Activated CD4-positive, CD25-positive, alpha-beta regulatory T cell treated with anti-CD3 and anti-CD28 coated beads, Interleukin-2, amount 50 U/mL, for 16 hours (primary cell): Measurements from ENCODE around the gene PITX2.

Experiments used
- DNase-seq: peaks from one replicate; pipeline ENCODE4 v3.0.0-alpha.2; 2020; ENCODE audit warnings: low read depth, low spot score

Gene PITX2

DNA sequence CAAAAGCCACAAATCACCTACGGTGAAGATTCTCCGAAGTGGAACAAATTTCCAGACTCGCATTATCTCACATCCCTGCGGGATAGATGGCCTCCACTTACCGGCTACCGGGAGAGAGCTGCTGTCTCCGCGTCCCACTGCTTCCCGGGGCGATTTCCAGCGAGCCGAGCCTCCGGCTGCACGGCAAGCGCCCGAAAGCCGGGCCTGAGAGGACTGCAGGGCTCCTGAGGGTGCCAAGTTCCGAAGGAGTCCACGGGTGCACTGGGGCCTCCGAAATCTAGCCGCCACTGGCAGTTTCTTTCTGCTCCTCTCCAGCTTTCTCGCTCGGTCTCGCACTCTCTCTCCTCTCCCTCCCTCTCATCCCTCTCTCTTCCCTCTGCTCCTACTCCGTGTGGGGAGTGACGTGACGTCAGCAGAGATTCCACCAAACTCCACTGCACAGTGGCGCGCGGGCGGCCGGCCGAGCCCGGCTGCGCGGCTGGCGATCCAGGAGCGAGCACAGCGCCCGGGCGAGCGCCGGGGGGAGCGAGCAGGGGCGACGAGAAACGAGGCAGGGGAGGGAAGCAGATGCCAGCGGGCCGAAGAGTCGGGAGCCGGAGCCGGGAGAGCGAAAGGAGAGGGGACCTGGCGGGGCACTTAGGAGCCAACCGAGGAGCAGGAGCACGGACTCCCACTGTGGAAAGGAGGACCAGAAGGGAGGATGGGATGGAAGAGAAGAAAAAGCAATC, 14.0 kb upstream of the PITX2 start:
- DNase-seq, result no peak

DNA sequence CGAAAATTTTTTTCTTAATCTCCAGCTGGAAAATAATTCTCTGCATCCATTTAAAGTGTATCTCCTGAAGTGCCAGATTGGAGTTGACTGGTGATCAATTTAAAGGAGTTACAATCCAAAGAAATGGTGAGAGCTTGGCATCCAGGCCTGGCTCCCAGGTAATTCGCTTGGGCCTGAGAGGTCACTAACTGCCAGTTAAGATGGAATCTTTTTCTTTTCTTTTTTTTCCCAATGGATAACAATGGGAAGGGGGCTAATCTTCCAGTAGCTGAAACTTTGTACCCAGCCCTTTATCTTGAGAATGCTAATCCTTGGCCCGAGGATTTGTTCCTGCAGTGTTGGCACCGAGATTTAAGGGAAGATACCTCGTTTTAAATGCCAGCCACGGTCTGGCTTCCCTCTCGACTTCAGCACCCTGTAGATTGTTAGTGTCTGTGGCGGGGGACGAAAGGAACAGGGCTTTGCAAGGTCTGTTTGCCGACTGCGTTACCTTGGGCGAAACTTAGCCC, 13.3 kb upstream of the PITX2 start:
- no peak for DNase-seq

DNA sequence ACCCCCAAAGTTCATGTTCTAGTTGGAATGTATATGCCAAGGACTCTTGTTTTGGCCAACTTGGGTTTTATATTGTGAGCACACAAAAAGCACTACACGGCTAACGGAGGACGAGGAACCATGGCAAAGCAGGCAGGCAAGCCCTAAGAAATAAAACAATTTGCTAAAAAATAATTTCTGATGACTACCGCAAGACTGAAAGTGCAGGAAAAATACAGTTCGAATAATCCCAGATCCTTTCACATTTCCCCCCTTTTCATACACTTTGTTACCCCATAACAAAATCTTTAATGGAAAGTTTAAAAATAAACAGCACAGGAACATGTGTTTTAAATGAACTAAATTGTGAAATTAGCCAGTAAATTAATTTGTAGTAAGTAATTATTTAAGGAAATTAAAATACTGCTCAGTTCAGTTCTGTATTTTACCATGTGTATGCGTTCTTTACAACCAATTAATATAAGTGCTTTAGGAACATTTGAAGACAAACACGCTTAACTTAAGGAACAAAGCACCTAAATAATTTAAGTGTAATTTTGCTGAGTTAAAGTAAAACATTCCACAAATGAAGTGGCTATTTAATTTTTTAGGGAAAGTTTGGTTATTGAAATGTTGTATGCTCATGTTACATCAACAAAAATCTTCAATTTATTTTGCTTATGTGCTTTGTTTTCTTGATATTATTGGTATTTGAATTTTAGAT, 12.4 kb upstream of the PITX2 start:
- no peak for DNase-seq

DNA sequence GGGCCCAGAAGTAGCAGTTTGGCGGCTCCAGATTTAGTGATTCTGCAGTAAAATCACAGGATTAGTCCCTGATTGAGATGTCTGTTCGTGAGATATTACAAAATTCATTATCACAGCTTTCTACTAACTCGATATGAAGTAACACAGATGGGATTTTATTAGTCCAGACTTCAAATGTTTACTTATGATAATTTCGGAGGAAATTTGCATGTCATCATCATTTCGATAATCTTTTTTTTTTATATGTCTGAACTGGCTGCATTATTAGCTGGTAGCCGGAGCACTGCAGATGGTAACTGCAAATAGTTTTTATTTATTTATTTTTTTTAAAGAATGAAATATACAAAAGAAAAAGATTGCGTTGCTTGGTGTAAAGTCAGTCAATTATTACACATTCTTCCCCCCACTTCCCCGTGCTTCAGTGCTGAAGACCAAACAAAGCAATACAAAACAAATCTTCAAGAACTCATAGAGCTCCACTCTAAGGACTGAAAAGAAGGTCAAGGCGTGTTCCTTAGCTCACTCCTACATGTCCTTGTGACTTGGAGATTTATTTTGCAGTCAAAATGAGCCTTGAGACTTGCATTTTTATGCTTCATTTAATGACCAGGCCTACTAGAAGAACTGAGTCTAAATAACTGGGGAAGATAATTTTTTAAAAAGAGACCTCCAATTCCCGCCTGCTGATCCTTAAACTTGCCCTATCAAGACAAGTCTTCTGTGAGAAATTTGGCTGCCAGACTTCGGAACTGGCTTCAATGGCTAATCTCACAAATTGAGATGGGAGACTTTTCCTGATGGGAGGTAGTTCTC, 11.7 kb upstream of the PITX2 start:
- DNase-seq, result no peak

DNA sequence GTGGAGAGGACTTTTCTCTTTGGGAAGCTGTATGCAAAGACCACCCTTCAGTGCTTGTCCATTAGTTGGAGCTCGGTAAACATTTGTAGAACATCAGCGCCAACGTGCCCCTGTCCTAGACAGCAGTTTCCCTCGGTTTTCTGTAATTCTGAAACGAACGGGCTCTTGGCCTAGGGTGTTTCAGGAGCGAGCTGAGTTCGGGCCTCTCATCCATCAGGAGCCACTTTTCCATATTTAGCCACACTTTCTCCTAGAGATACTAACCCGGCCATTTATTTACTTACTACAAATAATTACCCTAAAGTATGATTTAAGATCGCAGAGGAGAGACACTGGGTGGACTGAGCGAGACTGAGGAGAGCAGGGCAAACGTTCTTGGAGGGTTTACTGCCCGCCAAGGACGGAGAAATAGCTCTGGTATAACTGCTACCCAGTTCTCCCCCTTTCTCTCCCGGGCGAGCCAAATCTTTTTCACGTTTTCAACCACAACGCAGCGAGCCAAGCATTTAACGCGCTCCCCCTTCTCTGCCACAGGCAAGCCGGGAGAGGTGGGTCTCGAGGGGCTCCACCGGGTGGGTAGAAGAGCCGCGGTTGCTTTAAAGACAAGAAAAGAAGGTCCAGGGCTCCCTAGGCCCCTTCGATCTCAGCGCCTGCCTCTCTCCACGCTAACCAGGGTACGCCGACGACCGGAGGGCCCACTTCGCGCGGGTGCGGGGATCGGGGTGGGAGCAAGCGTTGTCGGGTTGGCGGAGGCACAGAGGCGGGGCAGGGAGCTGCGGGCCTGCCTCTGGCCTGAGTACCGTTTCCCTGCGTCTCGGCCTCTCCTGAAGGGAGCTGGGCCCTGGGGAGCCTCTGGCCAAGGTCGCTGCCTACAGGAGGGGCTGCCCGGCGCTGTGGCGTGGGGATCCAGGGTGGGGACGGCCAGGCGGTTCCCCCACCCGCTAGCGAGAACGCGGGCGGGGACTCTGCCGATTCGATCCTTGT, 10.8 kb upstream of the PITX2 start:
- DNase-seq, result no peak

DNA sequence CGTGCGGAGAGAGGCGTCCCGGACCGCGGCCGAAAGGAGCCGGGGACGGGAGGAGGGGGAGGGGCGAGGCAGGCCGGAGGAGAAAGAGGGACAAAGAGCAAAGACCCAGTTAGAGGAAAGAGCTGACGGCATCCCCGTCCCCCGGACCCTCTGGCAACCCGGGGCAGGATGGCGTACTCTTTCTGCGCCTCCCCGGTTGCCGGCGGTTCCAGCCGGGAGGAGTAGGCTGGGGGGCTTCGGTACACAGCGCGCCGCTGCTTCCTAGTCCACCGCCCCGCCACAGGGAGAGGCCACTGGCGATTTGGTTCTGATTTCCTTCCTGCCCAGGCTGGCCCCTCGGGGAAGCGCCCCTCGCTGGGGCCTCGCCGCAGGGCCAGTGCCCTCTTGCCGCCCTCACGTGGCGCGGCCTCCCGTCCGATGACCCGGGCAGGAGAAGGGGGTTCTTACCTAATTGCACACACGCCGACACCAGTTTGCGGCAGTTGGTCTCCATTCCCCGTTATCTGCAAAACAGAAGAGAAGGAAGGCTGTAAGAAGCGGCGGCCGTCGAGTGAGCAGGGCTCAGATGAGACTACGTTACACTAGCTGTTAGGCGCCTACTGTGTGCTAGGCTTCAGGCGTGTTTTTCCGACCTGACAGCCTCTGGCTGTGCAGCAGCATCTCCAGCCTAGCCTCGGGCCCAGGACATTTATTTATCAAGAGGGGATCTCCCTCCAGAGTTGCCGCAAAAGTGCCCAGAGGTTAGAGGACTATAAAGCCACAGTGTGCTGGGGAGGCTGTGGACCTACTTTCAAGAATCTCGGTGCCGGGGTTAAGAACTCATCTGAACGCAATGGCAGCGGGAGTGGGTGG, 9.9 kb upstream of the PITX2 start:
- DNase-seq, result no peak

DNA sequence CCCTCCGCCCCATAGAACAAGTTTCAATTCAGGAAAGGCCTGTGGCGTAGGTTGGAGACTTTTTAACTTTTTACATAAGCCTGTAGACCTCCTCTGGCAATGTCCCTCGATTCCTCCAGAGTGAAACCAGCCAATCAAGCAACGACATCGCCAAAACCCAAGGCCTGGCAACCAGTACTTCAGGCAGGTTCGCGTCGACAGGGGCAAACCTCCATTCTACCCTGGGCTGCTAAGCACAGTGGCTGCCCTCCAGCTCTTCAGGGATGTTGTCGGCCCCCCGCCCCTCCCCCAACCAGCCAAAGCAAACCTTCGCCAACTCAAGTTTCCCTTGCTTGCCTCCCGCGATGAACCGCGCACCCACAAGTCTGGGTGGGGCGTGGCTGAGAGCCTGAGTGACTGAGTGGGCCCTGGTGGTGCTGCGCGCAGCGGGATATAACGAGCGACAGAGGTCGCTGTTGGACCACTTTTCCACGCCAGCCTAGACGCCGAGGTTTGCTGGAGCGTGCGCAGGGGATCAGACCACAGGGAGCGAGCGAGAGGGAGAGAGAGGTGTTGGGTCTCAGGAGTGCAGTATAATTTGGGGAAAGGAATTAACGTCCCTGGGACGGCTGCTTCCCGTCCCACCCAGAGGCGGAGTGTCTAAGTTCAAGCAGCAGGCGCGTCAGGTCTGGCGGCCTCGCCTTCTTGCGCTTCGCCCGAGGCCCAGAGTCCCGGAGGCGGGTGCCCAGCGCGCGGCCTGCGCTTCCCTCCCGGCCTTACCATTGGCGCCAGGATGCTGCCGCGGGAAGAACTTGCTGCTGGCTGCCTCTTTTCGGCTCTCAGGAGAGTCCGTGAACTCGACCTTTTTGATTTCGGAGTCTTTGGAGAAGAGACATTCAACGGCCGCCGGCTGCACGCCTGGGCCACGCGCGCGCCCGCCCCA, 9.0 kb upstream of the PITX2 start:
- no peak for DNase-seq

DNA sequence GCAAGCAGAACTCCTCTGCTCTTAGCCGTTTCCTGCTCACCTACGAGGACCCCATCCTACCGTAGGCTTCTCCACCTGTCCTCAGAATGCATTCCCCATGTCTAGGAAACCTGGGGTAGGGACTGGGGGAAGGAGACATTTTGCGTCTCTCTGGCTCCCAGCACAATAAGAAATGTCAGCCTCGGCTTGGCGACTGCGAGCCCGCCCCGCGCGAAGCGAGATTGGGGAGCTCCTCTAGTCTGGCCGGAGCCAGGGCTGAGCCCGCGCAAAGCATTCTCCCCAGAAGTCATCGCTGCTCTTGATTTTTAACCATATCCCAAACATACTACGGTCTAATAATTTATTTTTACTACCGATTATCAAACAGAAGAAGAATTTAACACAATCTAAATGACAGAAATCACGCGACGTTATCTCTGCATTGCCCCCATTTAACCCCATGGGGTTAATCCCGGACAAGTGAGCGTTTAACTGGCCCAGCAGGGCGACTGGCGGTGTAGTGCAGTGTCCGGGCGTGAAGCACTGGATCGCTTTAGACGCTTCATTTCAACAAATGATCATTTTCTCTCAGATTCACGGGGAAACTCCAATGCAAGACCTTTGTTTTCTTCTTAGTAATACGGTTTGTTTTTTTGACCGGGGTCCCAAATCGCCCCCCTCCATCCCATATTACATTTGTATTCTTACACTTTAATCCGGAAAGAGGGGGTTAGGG, 8.0 kb upstream of the PITX2 start:
- DNase-seq, result no peak

DNA sequence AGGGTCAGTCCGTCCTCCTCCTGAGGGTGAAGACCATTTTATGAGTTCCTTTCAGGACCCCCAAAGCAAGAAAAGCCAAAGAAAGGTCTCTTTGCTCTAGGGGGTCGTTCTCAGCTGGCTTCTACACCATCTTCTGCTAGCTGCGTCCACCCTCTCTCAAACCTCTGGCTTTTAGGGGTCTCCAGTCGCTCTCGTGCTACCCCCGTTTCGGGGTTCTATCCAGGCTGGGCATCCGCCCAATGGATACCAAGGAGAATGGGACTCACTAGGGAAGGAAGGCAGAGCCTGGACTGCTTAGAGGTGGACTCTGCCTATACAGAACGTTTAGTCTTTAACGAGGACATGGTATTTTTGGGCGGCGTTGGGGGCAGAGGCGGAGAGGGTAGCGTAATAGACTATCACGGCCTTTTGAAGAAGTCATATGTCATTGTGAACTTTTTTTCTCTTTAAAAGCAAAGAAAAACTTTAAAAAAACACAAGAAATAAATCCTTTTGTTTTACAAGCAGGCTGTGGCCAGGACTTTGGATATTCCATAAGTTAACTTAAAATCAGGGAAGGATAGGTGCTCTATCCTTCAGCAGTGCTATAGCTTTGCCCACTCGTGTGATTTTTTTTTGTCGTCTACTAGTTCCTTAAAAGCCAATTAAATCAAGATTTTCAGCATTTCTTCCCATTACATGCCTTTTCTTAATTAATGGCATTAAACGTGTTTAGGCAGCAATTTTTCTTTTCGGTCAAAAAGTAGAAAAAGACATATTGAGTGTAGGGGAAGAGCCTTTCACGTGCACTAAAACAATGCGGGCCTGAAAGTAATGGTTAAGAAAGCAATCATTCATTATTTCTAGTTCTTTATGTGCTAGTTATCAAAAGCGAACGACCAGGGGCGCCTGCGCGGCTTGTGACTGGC, 7.2 kb upstream of the PITX2 start:
- no peak for DNase-seq

DNA sequence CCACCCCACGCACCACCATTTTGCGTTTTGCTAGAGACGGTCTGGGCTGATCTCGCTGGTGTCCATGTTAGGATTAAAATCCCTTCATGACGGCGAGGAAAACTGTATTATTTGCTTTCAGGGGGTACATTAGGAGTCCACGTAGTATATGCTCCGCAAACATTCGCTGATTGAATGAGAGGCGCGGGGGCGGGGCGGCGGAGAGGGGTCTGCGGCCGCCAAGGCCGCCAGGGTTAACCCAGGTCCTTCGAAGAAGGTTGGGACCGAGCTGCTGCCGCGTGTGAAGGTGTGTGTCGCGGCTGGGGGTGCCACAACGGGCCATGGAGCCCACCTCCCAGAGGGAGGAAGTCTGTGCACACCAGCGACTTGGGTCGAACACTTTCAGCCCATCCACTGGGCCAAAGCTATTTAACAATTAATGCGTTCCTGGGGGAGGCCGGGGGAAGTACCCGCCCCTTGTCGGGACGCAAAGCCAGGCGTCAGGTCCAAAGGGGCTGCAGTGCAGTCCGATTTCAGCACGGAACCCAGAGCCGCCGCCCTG, 6.4 kb upstream of the PITX2 start:
- no peak for DNase-seq

DNA sequence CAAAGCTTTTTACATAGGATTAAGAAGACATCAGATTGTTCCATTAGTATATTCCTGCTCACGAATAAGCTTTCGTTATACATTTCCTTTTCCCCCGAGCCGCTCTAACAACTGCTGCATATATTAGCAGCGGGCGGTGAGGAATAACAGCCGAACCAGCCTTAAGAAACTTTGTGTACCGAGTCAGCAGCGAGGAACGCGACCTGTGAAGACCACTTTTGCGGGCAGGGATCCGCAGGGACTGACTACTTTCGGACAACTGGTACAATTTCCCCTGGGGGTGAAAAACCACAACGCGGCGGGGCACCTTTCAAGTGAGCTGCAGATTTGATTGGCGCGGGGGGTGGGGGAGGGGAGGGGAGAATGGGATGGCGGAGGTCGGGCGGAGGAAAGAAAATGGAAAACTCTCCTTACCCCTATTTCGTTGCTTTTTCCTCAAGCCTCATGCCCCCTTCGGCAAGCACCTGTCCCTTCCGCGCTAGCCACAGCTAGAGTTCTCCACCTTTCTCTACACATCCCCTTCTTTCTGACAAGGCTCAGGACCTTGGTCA, 5.9 kb upstream of the PITX2 start:
- no peak for DNase-seq

DNA sequence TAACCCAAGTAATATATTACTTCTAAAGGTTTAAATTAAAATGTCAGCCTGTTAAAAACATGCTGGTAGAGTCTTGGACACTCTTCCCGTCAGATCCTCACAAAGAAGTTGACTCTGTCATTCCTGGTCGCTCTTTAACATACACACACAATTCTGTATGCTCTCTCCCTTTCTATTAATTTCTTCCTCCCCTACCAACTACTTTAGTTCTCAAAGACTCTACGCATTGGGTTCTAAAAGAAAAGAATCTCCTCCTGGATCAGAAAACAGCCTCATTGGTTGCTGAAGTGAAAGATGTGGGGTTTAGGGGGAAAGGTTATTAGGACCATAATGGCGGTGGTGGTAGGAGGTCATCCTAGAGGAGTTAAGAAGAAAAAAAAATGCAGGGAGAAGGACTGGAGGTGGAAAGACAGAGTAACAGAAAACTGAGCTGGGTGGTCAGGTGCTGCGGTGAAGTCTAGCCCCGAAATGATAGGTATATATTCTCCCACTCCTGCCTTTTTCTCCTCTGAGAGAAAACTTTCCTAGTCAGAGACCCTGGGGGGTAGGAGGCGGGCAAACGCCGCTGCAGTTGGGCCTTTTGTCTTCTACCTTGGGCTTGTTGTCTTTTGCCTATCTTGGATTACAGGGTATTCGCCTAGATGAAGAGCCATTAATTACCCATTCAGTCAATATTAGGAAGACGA, 5.2 kb upstream of the PITX2 start:
- no peak for DNase-seq

DNA sequence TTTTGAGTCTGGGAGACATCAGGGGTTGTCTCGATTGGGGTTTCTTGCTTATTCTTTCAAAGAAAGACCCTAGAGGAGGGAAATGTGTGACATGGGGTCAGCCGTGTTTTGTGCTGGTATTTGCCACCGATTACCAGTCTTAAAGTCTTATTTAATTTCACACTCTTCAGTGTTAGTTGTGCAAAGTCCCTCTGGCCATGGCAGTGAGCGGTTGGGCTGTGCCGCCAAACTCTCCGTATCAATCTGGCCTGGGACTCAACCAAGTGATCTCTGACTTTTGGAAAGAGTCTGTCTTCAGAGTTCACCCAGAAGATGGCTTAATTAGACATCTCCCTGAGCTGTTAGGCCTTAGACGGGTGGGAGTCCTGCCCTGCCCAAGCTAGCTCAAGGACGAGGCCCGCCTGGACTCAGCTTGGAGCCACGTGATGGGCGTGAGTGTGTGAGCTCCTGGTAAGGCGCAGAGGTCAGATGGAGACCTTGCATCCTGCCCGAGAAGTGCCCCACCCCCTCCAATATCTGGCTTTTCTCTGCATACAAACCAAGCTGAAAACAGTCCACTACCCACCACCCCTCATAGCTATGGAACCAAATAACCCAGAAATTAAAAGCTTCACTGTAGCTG, 3.8 kb upstream of the PITX2 start:
- DNase-seq, result no peak

DNA sequence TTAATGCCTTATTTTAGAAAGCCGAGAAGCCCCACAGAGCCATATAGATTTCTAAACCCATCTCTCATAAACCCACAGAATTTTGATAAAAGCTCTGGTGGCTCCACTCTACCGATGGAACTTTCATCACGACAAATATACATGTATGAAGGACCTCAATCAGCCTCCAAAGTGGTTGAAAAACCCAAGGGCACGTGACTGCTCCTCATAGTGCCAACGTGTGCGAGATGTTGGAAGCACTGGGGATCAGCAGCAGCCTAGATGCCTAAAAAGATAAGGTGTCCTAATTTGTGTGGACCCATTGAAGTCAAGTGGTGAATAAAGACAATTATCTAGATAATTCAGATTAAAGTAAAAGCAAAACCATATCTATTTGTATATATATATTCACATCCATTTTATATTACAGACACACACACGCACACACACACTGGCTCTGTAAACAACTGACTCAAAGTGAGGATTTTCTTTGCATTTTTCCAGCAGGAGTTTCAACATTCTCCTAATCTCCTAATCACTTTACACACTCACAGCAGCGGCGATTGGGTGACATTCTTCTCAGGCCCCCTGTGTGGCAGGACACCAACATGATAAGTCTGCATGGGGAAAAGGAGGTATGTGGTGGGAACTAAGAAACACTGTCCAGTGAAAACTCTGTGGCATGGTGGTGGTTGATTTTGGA, 2.8 kb upstream of the PITX2 start:
- DNase-seq, result no peak

DNA sequence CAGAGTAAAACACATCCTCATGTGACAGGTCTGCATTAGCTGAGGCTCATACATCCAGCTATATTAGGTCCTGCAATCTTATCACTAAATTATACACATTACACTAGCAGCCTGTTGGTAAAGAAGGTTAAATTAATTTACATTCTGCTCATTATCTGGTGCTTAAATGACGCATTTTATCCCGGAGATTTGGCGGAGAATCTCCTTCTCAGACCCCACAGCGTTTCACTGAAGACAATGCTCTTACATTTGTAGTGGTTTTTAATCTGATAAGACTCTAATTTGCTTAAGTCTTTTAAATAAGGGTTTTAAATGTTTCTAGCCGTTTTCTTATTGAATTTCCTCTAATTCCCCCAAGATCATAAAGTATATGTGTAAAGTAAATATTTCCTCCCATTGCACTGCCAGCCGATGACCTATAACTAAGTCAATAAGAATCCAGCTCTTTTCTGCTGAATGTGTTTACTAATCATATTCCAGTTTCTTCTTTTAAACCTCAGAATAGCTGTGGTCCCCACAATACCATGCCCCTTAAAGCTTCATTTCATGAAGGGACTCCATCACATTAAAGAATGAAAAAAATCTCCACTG, 2.1 kb upstream of the PITX2 start:
- no peak for DNase-seq
